Muscle of back (tissue), 13 donors: ENCODE results near the gene WDR13. TPM values are rescaled to one million over a fixed set of nuclear protein-coding genes. Genes with fewer than 3 reads are reported as not detected.
"Not testable (repeated sequence)": the region's sequence is repeated elsewhere in the genome, so short reads cannot be mapped to it uniquely, and the experiment has no call there.

Source experiments
- DNase-seq, 3 donors: peaks; one replicate each; pipeline versions ENCODE4 v3.0.0 to v3.0.0-alpha.2; 2013
- long read RNA-seq, 9 donors: transcript quantifications; one replicate each; lab custom pipeline, GENCODE V29; 2026
- polyA plus RNA-seq, 10 donors: library from polyadenylated mRNA; unstranded; fragments of 120-200 nt; gene quantifications; one replicate each; pipeline ENCODE4 v1.2.1, GENCODE V29; 2013; ENCODE audit not compliant: insufficient read length in 10 of 10

WDR13 gene
- 100 to 1,000 TPM in 2 of 10 donors, 10 to 100 TPM in 8; 83.4 to 115 (median 94.9) TPM for polyA plus RNA-seq
- long read RNA-seq, donor 1, full-length matches to known transcripts, result 14 of 14 reads
- long read RNA-seq, donor 1, partial matches to known transcripts, result 0 of 14 reads
- long read RNA-seq, donor 1, other reads (novel, unspliced or antisense), result 0 of 14 reads
- long read RNA-seq, donor 2, full-length matches to known transcripts, result 11 of 17 reads
- long read RNA-seq, donor 2, partial matches to known transcripts, result 0 of 17 reads
- long read RNA-seq, donor 2, other reads (novel, unspliced or antisense), result 6 of 17 reads
- long read RNA-seq, donor 3, result 0 reads
- long read RNA-seq, donor 4, full-length matches to known transcripts, result 11 of 11 reads
- long read RNA-seq, donor 4, partial matches to known transcripts, result 0 of 11 reads
- long read RNA-seq, donor 4, other reads (novel, unspliced or antisense), result 0 of 11 reads
- long read RNA-seq, donor 5, full-length matches to known transcripts, result 8 of 8 reads
- long read RNA-seq, donor 5, partial matches to known transcripts, result 0 of 8 reads
- long read RNA-seq, donor 5, other reads (novel, unspliced or antisense), result 0 of 8 reads
- long read RNA-seq, donor 6, full-length matches to known transcripts, result 14 of 14 reads
- long read RNA-seq, donor 6, partial matches to known transcripts, result 0 of 14 reads
- long read RNA-seq, donor 6, other reads (novel, unspliced or antisense), result 0 of 14 reads
- long read RNA-seq, donor 7, full-length matches to known transcripts, result 12 of 20 reads
- long read RNA-seq, donor 7, partial matches to known transcripts, result 0 of 20 reads
- long read RNA-seq, donor 7, other reads (novel, unspliced or antisense), result 8 of 20 reads
- long read RNA-seq, donor 8, full-length matches to known transcripts, result 6 of 6 reads
- long read RNA-seq, donor 8, partial matches to known transcripts, result 0 of 6 reads
- long read RNA-seq, donor 8, other reads (novel, unspliced or antisense), result 0 of 6 reads
- long read RNA-seq, donor 9, full-length matches to known transcripts, result 5 of 5 reads
- long read RNA-seq, donor 9, partial matches to known transcripts, result 0 of 5 reads
- long read RNA-seq, donor 9, other reads (novel, unspliced or antisense), result 0 of 5 reads

DNA sequence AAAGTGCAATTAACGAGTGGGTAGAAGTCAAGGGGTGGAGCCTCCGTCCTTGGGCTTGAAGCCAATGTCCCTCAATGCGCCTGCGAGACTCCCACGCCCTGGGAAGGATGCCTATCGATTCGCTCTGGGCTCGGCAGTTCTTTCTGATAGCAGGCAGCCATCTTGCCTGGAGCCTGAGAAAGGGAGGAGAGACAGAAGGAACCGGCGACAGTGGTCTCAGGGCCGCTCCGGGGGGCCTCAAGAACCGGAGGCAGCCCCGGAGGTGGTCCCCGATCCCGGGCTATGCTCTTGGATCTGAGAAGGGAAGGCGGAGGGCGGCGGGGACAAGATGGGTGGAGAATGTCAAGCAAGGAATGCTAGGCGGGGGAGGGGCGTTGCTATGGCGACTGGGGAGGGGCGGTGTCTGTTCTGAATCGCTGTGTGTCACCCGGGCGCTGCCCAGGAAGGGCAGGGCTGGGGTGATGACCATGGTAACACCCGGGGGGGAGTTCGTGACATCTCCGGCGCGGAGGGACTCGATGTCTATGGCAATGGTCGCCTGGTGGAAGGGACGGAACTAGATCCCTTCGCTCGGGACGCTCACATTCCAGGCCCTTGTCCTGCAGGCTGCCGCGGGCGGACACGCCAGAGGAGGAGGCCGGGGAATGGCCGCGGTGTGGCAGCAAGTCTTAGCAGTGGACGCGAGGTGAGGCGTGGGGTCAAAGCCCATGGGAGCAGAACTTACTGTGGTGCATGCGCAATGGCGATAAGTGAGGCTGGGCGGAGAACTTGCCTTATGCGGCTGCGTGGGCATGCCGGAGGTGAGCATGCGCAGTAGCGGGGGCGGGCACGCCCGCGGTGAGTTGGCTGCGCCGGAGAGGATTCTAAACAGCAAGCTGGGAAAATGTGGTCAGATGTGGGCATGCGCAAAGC lies at the start of gene WDR13:
Gene WDR13 (plus strand): TSS at position 140 of the 912 bp plus-strand sequence. CDS start 505 bp downstream, at position 645.
- peak; percentile 90 to 97 (median 94) for DNase-seq

DNA sequence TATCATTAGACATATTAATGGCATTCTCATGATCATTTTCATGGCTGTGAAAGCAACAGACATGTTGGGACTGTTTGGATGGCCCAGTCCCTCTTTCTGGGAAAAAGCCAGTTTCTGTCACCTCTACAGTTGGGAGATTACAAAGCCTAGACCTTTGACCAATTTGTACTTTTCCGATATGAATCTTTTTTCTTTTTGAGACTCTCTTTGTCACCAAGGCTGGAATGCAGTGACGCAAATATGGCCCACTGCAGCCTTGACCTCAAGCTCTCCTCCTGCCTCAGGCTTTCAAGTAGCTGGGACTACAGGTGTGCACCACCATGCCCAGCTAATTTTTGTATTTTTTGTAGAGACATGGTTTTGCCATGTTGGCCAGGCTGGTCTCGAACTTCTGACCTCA lies 48.4 kb upstream of the WDR13 start:
- no peak for DNase-seq

DNA sequence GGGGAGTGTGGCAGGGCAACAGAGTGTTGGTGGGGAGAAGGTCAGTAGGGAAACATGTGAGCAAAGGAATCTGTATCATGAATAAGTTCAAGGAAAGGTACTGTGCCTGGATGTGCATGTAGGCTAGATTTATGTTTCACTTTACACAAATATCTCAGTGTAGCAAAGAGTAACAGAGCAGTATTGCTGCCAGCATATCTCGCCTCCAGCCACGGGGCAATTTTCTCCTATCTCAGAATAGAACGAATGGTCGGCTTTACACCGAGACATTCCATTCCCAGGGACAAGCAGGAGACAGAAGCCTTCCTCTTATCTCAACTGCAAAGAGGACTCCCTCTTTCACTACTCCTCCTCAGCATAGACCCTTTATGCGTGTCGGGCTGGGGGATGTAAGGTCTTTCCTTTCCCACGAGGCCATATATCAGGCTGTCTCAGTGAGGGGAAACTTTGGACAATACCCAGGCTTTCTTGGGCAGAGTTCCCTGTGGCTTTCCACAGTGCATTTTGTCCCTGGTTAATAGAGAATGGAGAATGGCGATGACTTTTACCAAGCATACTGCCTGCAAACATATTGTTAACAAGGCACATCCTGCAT lies 41.5 kb upstream of the WDR13 start:
- DNase-seq, result not testable (repeated sequence)

- peak in 1 of 3 donors; percentile 26 for DNase-seq
These were observed 39.0 kb upstream of the WDR13 start for GRCh38 chrX:48558271-48558670.

DNA sequence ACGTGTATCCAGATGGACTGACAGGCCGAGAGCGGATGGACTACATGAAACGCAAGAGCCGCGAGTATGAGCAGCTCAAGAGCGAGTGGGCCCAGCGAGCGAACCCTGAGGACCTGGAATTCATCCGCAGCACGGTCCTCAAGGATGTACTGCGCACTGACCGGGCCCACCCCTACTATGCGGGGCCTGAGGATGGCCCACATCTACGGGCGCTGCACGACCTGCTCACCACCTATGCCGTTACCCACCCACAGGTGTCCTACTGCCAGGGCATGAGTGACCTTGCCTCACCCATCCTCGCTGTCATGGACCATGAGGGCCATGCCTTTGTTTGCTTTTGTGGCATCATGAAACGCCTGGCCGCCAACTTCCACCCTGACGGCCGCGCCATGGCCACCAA lies 37.7 kb upstream of the WDR13 start:
- no peak for DNase-seq

DNA sequence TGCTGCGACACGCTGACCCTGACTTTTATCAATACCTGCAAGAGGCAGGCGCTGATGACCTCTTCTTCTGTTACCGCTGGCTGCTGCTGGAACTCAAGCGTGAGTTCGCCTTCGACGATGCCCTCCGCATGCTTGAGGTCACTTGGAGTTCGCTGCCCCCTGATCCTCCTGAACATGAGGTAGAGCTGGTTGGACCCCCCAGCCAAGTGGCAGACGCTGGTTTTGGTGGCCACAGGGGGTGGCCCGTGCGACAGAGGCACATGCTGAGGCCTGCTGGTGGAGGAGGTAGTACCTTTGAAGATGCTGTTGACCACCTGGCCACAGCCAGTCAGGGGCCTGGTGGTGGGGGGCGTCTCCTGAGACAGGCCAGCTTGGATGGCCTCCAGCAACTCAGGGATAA lies 37.2 kb upstream of the WDR13 start:
- DNase-seq, result no peak

GRCh38 chrX:48560681-48561080 lies 36.6 kb upstream of the WDR13 start:
- DNase-seq, result no peak

GRCh38 chrX:48569958-48570357 lies 27.3 kb upstream of the WDR13 start:
- no peak for DNase-seq

DNA sequence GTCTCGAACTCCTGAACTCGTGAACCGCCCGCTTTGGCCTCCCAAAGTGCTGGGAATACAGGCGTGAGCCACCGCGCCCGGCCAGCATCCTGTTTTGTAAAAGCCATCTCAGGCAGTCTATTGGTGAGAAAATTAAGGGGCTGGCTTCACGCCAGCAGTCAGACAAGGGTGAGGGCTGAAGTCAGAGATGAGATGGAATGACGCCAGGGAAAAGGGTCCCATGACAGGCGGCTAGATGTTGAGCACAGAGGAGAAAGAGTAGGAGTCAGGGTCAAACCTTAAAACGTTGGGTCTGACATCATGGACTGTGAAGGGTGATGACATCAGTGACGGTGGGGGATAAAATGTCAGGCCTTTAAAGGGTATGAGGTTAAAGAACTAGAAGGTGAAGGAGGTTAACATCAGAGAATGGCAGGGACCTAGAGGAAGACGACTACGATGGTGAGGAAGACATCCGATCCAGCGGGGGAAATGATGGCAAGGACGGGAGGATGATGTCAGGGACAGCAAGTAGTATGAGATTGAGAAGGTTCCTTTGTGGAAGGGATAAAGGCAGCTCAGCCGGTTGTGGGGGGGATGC lies 23.5 kb upstream of the WDR13 start:
- no peak for DNase-seq

DNA sequence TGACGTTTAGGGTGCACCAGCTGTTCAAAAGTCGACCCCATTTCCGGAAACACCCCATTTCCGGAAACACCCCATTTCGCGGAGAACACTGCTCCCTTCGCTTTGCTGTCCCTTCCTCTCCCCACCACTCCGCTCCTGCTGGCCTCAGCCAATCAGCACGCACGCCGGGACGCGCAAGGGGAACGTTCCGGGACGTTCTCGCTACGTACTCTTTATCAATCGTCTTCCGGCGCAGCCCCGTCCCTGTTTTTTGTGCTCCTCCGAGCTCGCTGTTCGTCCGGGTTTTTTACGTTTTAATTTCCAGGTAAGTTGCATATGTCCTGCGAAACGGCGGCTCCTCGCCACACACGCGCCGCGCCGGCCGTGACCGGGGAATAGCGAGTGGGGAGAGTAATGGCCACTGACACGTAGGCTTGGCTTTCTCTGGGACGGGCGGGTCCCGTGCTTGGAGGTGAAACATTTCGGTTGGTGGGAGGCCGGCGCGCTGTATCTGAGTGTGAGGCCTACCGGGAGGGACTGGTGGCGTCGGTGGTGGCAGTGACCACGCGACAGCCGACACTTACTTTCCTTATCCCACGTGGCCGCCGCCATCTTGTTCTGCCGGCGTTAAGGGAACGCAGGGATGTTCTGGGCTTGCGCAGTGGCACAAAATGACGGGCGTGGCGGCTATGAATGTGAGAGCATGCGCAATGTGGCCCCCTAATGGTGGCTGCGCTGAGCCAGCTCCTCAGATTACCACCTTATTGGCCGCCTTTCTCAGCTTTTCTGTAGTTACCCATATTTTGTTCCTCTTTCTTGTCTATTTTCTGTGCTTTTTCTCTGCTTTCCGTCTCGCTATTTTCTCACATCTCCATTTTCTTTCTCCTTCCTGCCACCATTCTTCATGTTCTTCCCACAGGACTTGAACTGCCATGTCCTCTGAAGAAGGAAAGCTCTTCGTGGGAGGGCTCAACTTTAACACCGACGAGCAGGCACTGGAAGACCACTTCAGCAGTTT lies 22.7 kb upstream of the WDR13 start, which contains the start of gene RBM3:
Gene RBM3 (plus strand): TSS at position 215 of the 997 bp plus-strand sequence. CDS start 697 bp downstream, at position 912.
- DNase-seq, result peak; percentile 93 to 96 (median 93)

DNA sequence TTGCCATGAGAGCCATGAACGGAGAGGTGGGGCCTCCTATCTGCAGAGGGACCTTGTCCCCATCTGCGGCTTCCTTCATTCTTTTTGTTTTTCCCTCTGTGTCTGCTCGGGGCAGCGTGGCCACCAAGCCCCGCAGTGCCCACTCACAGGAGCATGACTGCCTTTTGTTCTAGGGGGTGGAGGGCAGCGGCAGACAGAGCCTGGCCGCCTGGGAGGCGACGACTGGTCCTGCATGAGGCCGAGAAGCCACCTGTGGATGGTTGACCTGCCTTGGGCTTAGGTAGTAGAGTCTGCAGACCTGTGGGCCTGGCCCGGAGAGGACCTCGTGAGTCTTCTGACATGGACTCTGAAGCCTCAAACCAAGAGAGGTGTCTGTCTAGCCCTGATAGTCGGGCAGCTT lies 21.6 kb upstream of the WDR13 start:
- DNase-seq, result no peak

GRCh38 chrX:48576108-48576507 lies 21.2 kb upstream of the WDR13 start:
- no peak for DNase-seq

DNA sequence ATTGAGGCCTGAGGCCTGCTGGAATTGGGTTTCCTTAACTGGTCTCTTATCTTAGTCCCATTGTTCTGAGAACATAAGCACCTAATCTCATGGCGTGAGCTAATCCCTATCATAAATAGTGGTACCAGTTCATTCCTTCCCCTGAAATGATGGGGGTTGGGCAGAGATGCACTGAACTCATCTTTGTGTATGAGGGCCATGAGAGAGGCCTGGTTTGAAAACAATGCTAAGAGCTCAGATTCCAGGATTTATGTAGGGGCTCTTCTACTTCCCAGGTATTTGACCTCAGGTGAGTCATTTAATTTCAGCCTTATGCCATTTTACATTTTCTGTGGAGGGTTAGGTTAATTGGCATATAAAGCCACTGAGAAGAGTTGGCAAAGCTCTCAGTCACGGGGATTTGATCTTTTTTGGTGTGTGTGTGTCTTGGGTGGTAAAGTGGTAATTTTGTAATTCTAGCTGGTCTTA lies 18.6 kb upstream of the WDR13 start:
- no peak for DNase-seq

DNA sequence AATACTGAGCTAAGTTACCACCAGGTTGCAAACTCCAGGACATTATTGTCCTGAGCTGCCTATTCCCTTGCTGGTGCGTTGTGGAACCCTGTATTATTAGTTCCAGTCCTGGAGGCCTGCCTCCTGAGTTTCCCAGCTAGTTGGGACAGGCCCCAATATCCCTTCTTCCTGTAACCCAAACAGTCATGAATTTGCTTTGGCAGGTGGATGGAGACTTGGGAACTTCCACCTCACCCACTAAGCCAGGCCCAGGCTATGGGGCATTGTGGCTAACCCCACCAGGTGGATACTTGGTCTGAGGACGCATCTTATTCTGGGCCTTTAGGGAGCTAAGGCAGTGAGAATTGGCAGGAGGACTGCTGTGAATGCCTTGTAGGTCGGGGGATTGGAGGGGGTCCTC lies 18.0 kb upstream of the WDR13 start:
- no peak for DNase-seq

DNA sequence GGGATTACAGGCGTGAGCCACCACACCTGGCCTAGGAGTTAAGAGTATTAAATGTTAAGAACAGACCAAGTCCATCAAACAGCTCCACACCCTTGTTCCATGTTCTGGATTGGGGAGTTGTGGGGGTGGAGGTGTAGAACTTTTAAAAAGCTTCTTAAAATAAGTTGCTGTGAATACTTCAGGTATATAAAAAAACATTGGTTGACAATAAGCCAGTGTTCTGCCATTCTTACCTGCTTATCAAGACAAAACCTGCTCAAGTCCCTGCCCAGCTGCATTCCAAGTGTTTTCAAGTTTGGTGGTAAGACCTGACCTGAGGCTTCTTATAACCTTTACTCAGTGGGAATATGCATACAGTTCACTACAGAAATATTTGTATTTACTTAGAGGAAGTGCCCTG lies 16.6 kb upstream of the WDR13 start:
- DNase-seq, result no peak

GRCh38 chrX:48584698-48585097 lies 12.6 kb upstream of the WDR13 start:
- no peak for DNase-seq

DNA sequence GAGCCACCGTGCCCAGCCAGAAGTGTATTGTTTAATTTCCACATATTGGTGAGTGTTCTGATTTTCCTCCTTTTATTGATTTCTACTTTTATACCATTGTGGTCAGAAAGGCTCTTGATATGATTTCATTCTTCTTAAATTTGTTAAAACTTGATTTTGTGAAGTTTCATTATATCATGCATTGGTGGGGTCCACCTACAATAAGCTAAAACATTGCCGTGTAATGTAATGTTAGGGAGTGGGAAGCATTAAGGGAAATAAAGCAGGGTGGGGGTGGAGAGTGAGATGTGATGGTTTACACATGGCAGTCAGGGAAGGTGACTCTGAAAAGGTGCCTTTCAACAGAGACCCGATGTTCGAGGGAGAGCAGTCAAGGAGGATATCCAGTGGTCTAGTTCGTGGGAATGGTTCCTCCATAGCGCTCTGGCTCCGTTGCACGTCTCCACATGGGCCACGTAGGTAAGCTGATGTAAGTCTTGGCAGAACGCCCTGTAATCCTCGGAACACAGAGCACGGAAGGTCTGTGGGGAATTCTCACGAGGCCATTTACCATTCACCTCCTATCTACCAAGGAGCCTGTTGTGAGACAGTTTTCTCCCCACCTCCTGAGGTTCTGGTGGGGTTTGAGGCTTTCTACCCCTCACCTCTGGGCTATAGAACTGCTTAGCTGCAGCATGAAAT lies 7.7 kb upstream of the WDR13 start:
- DNase-seq, result no peak
